HG02870 (cell line): ENCODE data around the gene PCIF1.
"Not testable (repeated sequence)": the region's sequence is repeated elsewhere in the genome, so short reads cannot be mapped to it uniquely, and the experiment has no call there.

ENCODE experiments used
- ATAC-seq: cut with Tn5 transposase; IDR thresholded peaks from one replicate; pipeline ENCODE4 v1.9.1; 2021; ENCODE audit warnings: mild to moderate bottlenecking, moderate library complexity; ENCODE audit not compliant: unreplicated experiment

The PCIF1 gene

GRCh38 chr20:45921337-45922189 lies 12.9 kb upstream of the PCIF1 start:
- ATAC-seq = no peak

GRCh38 chr20:45924391-45925261 lies 9.9 kb upstream of the PCIF1 start:
- ATAC-seq = no peak

GRCh38 chr20:45925821-45926506 lies 8.5 kb upstream of the PCIF1 start:
- ATAC-seq = no peak

GRCh38 chr20:45926731-45927070 lies 7.8 kb upstream of the PCIF1 start:
- ATAC-seq = no peak

- no peak for ATAC-seq
These were observed 7.2 kb upstream of the PCIF1 start for GRCh38 chr20:45927071-45927878.

GRCh38 chr20:45931680-45932079 lies 2.8 kb upstream of the PCIF1 start:
- ATAC-seq = not testable (repeated sequence)

- no peak for ATAC-seq
These were observed 1.0 kb upstream of the PCIF1 start for GRCh38 chr20:45933266-45934045.

GRCh38 chr20:45934046-45934585 lies 367 bp upstream of the PCIF1 start:
- ATAC-seq = peak; percentile 14

- ATAC-seq = no peak
These were observed 1.0 kb downstream of the PCIF1 start for GRCh38 chr20:45935416-45936046.

- ATAC-seq = no peak
These were observed 3.3 kb downstream of the PCIF1 start for GRCh38 chr20:45937765-45938164.

- ATAC-seq = no peak
These were observed 4.4 kb downstream of the PCIF1 start for GRCh38 chr20:45938727-45939438.

GRCh38 chr20:45940053-45940452 lies 5.6 kb downstream of the PCIF1 start:
- ATAC-seq = no peak

GRCh38 chr20:45940469-45940868 lies 6.0 kb downstream of the PCIF1 start:
- ATAC-seq = no peak

- ATAC-seq = no peak
These were observed 9.1 kb downstream of the PCIF1 start for GRCh38 chr20:45943613-45944012.

- ATAC-seq = no peak
These were observed 9.9 kb downstream of the PCIF1 start for GRCh38 chr20:45944151-45944964.

- ATAC-seq = no peak
These were observed 10.6 kb downstream of the PCIF1 start for GRCh38 chr20:45944965-45945677.

- ATAC-seq = no peak
These were observed 11.2 kb downstream of the PCIF1 start for GRCh38 chr20:45945678-45946148.
